HepG2 (cell line): ENCODE results near the gene HAS3. TPM values are rescaled to one million over a fixed set of nuclear protein-coding genes. Genes with fewer than 3 reads are reported as not detected.

Experiments
- ERF ChIP-seq: IDR thresholded peaks from 2 replicates; pipeline ENCODE4 v1.6.1; 2018; ENCODE audit warnings: missing biosample characterization, missing genetic modification reagents
- MLXIP ChIP-seq: sonication (generic); formaldehyde crosslinking; IDR thresholded peaks from 2 replicates; pipeline ENCODE4 v1.9.0; 2021; ENCODE audit warnings: missing genetic modification reagents, borderline replicate concordance
- NR2C2 ChIP-seq: sonication (generic); formaldehyde crosslinking; IDR thresholded peaks from 2 replicates; pipeline ENCODE4 v1.4.0; 2020; ENCODE audit warnings: missing genetic modification reagents, mild to moderate bottlenecking, moderate library complexity, borderline replicate concordance
- PPARG ChIP-seq: conservative IDR thresholded peaks from 2 replicates; pipeline ENCODE4 v1.6.1; 2016; ENCODE audit warnings: missing biosample characterization, missing genetic modification reagents
- RAD21 ChIP-seq: fragments of 450-650 bp; formaldehyde crosslinking; IDR thresholded peaks from 2 replicates; pipeline ENCODE4 v1.5.0; 2020; ENCODE audit warnings: mild to moderate bottlenecking
- REL ChIP-seq: sonication (generic); formaldehyde crosslinking; conservative IDR thresholded peaks from 2 replicates; pipeline ENCODE4 v1.8.0; 2022; ENCODE audit warnings: mild to moderate bottlenecking, missing genetic modification reagents, moderate library complexity
- TEAD3 ChIP-seq: optimal IDR thresholded peaks from 2 replicates; pipeline ENCODE3; 2016; ENCODE audit warnings: borderline replicate concordance
- U2AF1 ChIP-seq: fragments of 200-400 bp; formaldehyde crosslinking; optimal IDR thresholded peaks from 2 replicates; pipeline ENCODE3; 2017; ENCODE audit warnings: mild to moderate bottlenecking, low read depth, low read length
- ZNF318 ChIP-seq: sonication (generic); formaldehyde crosslinking; IDR thresholded peaks from 2 replicates; pipeline ENCODE4 v1.4.0; 2020; ENCODE audit warnings: mild to moderate bottlenecking, missing genetic modification reagents
- ZNF547 ChIP-seq: sonication (generic); formaldehyde crosslinking; IDR thresholded peaks from 2 replicates; pipeline ENCODE4 v1.5.1; 2020; ENCODE audit warnings: mild to moderate bottlenecking, missing genetic modification reagents
- polyA plus RNA-seq, 8 experiments: library from polyadenylated mRNA; depleted of rRNA in 3 of 8; stranded (reverse) in 7 of 8; unstranded in 1 of 8; fragments of >200 nt; fragmentation: Illumina TruSeq in 4 of 8; extraction: Trizol in 4 of 8; gene quantifications; 2 replicates each; pipeline versions ENCODE4 v1.2.1 to v1.2.3, GENCODE V29; 2011 to 2016; ENCODE audit warnings: low read depth in 4 of 8, missing spikeins in 1 of 8, mixed read lengths in 1 of 8; ENCODE audit not compliant: insufficient read depth in 1 of 8
- total RNA-seq, 5 experiments: library from RNA; depleted of rRNA; stranded (reverse); fragments of >200 nt; fragmentation: Illumina TruSeq; extraction: Trizol; gene quantifications; 2 replicates each; pipeline ENCODE4 v1.2.3, GENCODE V29; 2016; ENCODE audit warnings: low read depth in 1 of 5
- TF ChIP-seq, protein P1 (sequence below): IDR thresholded peaks from 2 replicates; pipeline ENCODE4 v1.6.1; 2012; ENCODE audit warnings: low read depth, low read length, improper control_type of control experiment
- TF ChIP-seq, protein P2 (sequence below): sonication (generic); formaldehyde crosslinking; IDR thresholded peaks from 2 replicates; pipeline ENCODE4; 2020; ENCODE audit warnings: missing genetic modification reagents, mild to moderate bottlenecking, borderline replicate concordance

The HAS3 gene
- total and polyA plus RNA-seq, 2 of the 13 experiments (the other 11 are each of a cell fraction or from before 2014, with no cell fraction given): 0.04 to 0.30 TPM

- TF ChIP-seq, protein P1, sequence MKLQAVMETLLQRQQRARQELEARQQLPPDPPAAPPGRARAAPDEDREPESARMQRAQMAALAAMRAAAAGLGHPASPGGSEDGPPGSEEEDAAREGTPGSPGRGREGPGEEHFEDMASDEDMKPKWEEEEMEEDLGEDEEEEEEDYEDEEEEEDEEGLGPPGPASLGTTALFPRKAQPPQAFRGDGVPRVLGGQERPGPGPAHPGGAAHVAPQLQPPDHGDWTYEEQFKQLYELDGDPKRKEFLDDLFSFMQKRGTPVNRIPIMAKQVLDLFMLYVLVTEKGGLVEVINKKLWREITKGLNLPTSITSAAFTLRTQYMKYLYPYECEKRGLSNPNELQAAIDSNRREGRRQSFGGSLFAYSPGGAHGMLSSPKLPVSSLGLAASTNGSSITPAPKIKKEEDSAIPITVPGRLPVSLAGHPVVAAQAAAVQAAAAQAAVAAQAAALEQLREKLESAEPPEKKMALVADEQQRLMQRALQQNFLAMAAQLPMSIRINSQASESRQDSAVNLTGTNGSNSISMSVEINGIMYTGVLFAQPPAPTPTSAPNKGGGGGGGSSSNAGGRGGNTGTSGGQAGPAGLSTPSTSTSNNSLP: peak; percentile 49
- TF ChIP-seq NR2C2 (CRISPR knock-in tag) (no peak), U2AF1 (no peak), REL (CRISPR knock-in tag) (no peak), MLXIP (CRISPR knock-in tag) (no peak), TEAD3 (CRISPR knock-in tag) (peak; percentile 59), RAD21 (CRISPR knock-in tag) (no peak), ZNF318 (CRISPR knock-in tag) (peak; percentile 31; the same call in 1 of the 2 replicates), ZNF547 (CRISPR knock-in tag) (peak; percentile 94), ERF (no peak), PPARG (CRISPR knock-in tag) (no peak)
- TF ChIP-seq, protein P2, sequence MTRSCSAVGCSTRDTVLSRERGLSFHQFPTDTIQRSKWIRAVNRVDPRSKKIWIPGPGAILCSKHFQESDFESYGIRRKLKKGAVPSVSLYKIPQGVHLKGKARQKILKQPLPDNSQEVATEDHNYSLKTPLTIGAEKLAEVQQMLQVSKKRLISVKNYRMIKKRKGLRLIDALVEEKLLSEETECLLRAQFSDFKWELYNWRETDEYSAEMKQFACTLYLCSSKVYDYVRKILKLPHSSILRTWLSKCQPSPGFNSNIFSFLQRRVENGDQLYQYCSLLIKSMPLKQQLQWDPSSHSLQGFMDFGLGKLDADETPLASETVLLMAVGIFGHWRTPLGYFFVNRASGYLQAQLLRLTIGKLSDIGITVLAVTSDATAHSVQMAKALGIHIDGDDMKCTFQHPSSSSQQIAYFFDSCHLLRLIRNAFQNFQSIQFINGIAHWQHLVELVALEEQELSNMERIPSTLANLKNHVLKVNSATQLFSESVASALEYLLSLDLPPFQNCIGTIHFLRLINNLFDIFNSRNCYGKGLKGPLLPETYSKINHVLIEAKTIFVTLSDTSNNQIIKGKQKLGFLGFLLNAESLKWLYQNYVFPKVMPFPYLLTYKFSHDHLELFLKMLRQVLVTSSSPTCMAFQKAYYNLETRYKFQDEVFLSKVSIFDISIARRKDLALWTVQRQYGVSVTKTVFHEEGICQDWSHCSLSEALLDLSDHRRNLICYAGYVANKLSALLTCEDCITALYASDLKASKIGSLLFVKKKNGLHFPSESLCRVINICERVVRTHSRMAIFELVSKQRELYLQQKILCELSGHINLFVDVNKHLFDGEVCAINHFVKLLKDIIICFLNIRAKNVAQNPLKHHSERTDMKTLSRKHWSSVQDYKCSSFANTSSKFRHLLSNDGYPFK (CRISPR knock-in tag): peak; percentile 61; the same call in 1 of the 2 replicates
Measured at GRCh38 chr16:69089091-69089910, 16.2 kb upstream of the HAS3 start (continued).
